ENCODE results near the gene TTC3. TPM values are rescaled to one million over a fixed set of nuclear protein-coding genes. Genes with fewer than 3 reads are reported as not detected.

The TTC3 gene
- total RNA-seq, 1 donor from 2014 or later, result 190 TPM

DNA sequence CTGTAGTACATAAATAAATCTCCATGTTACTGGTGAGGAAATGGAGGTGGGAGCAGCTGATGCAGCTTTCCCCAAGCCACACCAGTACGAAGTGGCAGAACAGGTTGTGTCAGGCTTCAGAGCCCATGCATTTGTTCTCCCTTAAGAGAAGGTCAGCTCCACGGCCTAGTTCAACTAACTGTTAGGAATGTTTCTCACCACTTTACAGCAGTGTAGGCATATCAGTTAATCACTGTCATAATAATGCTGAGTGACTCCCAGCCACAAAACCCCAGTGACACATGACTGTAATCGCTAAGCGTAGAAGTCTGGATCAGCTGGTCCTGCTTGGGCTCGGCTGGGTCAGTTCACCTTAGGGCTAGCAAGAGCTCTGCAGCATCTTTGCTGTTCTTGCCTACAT is 103.7 kb downstream of the TTC3 start:
- H3K27me3 Mint-ChIP-seq (ENCODE audit: unreplicated experiment), result peaks cover 1% of the 10 kb centered on the region
- no peaks in the 10 kb centered on the region for H3K4me1 Mint-ChIP-seq (ENCODE audit: unreplicated experiment)
- H3K36me3 Mint-ChIP-seq (ENCODE audit: low read depth, unreplicated experiment), result peaks cover 47% of the 10 kb centered on the region
- H3K4me3 Mint-ChIP-seq (ENCODE audit: unreplicated experiment), result no peak overlapping the region
- no peak overlapping the region for H3K27ac Mint-ChIP-seq (ENCODE audit: unreplicated experiment)
- H3K9me3 Mint-ChIP-seq (ENCODE audit: unreplicated experiment), result no peaks in the 10 kb centered on the region
- TF ChIP-seq, protein P1, sequence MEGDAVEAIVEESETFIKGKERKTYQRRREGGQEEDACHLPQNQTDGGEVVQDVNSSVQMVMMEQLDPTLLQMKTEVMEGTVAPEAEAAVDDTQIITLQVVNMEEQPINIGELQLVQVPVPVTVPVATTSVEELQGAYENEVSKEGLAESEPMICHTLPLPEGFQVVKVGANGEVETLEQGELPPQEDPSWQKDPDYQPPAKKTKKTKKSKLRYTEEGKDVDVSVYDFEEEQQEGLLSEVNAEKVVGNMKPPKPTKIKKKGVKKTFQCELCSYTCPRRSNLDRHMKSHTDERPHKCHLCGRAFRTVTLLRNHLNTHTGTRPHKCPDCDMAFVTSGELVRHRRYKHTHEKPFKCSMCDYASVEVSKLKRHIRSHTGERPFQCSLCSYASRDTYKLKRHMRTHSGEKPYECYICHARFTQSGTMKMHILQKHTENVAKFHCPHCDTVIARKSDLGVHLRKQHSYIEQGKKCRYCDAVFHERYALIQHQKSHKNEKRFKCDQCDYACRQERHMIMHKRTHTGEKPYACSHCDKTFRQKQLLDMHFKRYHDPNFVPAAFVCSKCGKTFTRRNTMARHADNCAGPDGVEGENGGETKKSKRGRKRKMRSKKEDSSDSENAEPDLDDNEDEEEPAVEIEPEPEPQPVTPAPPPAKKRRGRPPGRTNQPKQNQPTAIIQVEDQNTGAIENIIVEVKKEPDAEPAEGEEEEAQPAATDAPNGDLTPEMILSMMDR (IDR thresholded peaks at IDR 0.05; ENCODE audit: unreplicated experiment), result no peak
- DNase-seq (ENCODE audit: low spot score), result no peak

DNA sequence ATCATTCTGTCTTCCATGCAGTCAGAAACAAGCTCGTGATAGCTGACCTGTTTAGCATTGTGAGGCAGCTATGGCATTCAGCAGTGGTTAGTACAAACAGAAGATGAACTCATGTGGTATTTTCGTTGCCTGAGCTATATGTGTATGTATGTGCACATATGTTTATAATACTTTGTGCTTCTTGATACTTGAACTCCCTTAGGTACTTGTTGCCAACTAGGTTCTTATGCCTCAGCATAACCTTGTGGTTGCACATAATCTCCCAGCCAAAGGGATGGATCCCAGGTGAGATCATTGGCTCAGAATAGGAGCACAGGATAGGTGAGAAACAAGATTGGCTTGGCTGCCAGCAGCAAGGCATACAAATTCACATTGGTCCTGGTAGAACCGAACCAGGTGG is 108.0 kb downstream of the TTC3 start:
- Mint-ChIP-seq H3K4me1 (ENCODE audit: unreplicated experiment) (no peaks in the 10 kb centered on the region), H3K27ac (ENCODE audit: unreplicated experiment) (no peak overlapping the region)
- TF ChIP-seq, protein P1 (IDR thresholded peaks at IDR 0.05; ENCODE audit: unreplicated experiment), result no peak

DNA sequence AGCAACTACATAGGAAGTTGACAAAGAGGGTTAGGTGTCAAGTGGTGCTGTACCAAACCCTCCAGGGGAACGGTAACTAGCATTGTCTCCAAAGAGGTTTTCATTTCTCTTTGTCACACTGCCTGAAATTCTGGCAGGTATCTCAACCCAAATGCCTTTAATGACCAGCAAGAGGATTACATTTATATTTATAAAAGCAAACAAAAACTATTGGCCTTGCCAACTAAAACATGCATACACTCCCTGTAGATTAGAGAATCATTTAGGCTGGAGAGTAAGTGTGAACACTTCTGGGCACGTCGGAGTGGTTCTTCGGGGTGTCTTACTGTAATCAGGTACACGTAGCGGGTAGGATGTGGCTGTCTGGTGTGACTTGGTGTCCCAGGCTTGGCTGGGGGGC is 109.2 kb downstream of the TTC3 start:
- Mint-ChIP-seq H3K27me3 (ENCODE audit: unreplicated experiment) (peaks cover 1% of the 10 kb centered on the region), H3K9me3 (ENCODE audit: unreplicated experiment) (no peaks in the 10 kb centered on the region), H3K36me3 (ENCODE audit: low read depth, unreplicated experiment) (peaks cover 27% of the 10 kb centered on the region), H3K4me1 (ENCODE audit: unreplicated experiment) (no peaks in the 10 kb centered on the region), H3K4me3 (ENCODE audit: unreplicated experiment) (no peak overlapping the region), H3K27ac (ENCODE audit: unreplicated experiment) (no peak overlapping the region)
- DNase-seq (ENCODE audit: low spot score), result no peak
- TF ChIP-seq, protein P1 (IDR thresholded peaks at IDR 0.05; ENCODE audit: unreplicated experiment), result no peak

More for the DNA sequence above, 108.0 kb downstream of the TTC3 start:
- DNase-seq (ENCODE audit: low spot score), result no peak
- Mint-ChIP-seq H3K36me3 (ENCODE audit: low read depth, unreplicated experiment) (peaks cover 27% of the 10 kb centered on the region), H3K27me3 (ENCODE audit: unreplicated experiment) (peaks cover 1% of the 10 kb centered on the region), H3K4me3 (ENCODE audit: unreplicated experiment) (peak overlapping the region; percentile 42), H3K9me3 (ENCODE audit: unreplicated experiment) (no peaks in the 10 kb centered on the region)

DNA sequence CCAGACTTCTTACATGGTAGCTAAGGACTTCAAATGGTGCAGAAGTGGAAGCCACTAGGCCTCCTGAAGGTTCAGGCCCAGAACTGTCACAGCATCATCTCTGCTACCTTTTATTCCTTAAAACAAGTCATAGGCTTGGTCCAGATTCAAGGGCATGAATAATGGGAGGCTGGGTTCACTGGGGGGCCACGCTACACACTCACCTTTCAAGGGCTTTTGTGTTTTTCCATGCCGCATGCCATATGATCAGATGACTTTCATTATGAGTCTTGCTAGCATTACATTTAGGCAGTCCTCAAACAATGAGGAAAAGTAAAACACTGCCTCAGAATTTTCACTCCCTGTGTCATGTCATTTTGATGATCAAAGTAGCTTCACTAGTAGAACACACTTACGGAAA is 110.7 kb downstream of the TTC3 start:
- peaks cover 23% of the 10 kb centered on the region for H3K36me3 Mint-ChIP-seq (ENCODE audit: low read depth, unreplicated experiment)
- H3K27me3 Mint-ChIP-seq (ENCODE audit: unreplicated experiment), result no peaks in the 10 kb centered on the region
- no peak for DNase-seq (ENCODE audit: low spot score)
- H3K27ac Mint-ChIP-seq (ENCODE audit: unreplicated experiment), result no peak overlapping the region
- H3K9me3 Mint-ChIP-seq (ENCODE audit: unreplicated experiment), result no peaks in the 10 kb centered on the region
- TF ChIP-seq, protein P1 (IDR thresholded peaks at IDR 0.05; ENCODE audit: unreplicated experiment), result no peak
- no peaks in the 10 kb centered on the region for H3K4me1 Mint-ChIP-seq (ENCODE audit: unreplicated experiment)
- no peak overlapping the region for H3K4me3 Mint-ChIP-seq (ENCODE audit: unreplicated experiment)

DNA sequence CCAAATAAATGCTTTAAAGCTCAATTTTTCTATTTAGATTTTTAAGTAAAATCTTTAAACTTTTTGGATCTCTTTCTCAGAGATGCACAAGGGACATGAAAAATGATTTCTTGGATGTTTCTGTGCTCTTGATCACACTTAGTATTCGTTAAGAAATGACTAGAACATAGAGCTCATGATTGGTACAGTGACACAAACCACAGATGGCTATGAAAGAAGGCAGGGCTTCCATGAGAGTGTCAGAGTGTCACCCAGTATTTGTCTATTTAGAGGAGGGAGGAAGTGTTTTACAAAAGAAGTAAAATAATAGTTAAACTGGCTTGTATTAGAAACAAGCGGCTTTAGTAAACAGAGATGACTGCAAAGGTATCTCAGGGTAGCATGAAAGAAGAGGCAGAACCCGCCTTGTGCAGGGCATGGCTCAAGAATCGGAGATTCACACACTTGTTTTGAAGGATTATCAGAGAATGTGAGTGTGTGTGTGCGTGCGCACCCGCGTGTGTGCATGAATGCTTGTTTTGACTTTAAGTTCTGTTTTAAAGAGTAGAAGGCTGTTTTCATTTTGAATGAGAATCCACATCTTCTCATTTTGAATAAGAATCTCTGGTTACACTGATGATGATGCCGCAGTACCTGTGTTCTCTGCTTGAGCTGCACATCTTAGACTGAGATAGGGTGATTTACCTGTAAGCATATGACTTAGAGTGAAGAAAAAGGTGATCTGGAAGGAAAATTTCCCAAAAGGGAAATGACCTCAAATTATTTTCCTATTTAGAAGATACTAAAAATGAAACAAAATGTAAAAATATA is 111.9 kb downstream of the TTC3 start:
- Mint-ChIP-seq H3K4me1 (ENCODE audit: unreplicated experiment) (no peaks in the 10 kb centered on the region), H3K27ac (ENCODE audit: unreplicated experiment) (no peak overlapping the region), H3K9me3 (ENCODE audit: unreplicated experiment) (no peaks in the 10 kb centered on the region), H3K36me3 (ENCODE audit: low read depth, unreplicated experiment) (peaks cover 18% of the 10 kb centered on the region), H3K4me3 (ENCODE audit: unreplicated experiment) (no peak overlapping the region), H3K27me3 (ENCODE audit: unreplicated experiment) (no peaks in the 10 kb centered on the region)
- TF ChIP-seq, protein P1 (IDR thresholded peaks at IDR 0.05; ENCODE audit: unreplicated experiment), result no peak
- no peak for DNase-seq (ENCODE audit: low spot score)
